GM12878 (cell line): Measurements from ENCODE around the gene EIF3B. TPM values are rescaled to one million over a fixed set of nuclear protein-coding genes. Genes with fewer than 3 reads are reported as not detected.
A peak's percentile ranks its signal among the peaks of the same experiment; 100 is the strongest.

Experiments used
- ATAC-seq: fragments of 200-7000 bp; cut with Tn5 transposase; 3 replicates; pipeline ENCODE4 v1.9.1; 2020; ENCODE audit warnings: mild to moderate bottlenecking, moderate library complexity
- BruUV-seq: library from RNA; stranded (reverse); fragments of 400-500 nt; replicated peaks from 2 replicates; lab custom pipeline; 2021; lab: Mats Ljungman, UMichigan
- CTCF ChIA-PET: fragments of 300-600 bp; sonication (Branson Sonifier 250); formaldehyde crosslinking; extraction: SDS; loops from one replicate; lab custom pipeline; 2021; ENCODE audit warnings: inconsistent platforms; lab: Yijun Ruan, JAX
- POLR2A ChIA-PET: fragments of 350-600 bp; formaldehyde crosslinking; extraction: SDS; loops from one replicate; lab custom pipeline; 2021; ENCODE audit warnings: inconsistent platforms; lab: Charles Lee
- RAD21 ChIA-PET: fragments of 300-600 bp; sonication (Branson Sonifier 250); formaldehyde crosslinking; loops from one replicate; lab custom pipeline; 2023; ENCODE audit warnings: antibody characterized with exemption; ENCODE audit not compliant: unreplicated experiment; lab: Charles Lee
- SMC1A ChIA-PET: fragments of 300-600 bp; sonication (Branson Sonifier 250); formaldehyde crosslinking; loops from one replicate; lab custom pipeline; 2023; ENCODE audit not compliant: unreplicated experiment, uncharacterized antibody; lab: Charles Lee
- DNase-seq: peaks from one replicate; pipeline ENCODE4 v3.0.0-alpha.2; 2011; ENCODE audit warnings: low read depth, low spot score
- FAIRE-seq: peaks from 3 replicates; lab custom pipeline; 2011; peaks lifted over from hg19 to GRCh38; lab: Jason Lieb, UNC
- H2AFZ ChIP-seq: 2 replicates; pipeline ENCODE4 v1.6.0; 2011; ENCODE audit warnings: low read depth, low read length, control low read depth; ENCODE audit not compliant: control insufficient read depth
- H3K27ac ChIP-seq: 2 replicates; pipeline ENCODE4 v1.5.1; 2011; ENCODE audit warnings: control low read depth; ENCODE audit not compliant: control insufficient read depth, insufficient read depth
- H3K27me3 ChIP-seq, 2 experiments: replicated peaks in 1 of 2; 2 replicates each; pipeline versions ENCODE4 v1.6.0 to v1.6.1; 2011; ENCODE audit warnings: low read length in 1 of 2; ENCODE audit not compliant: control insufficient read depth in 2 of 2, insufficient read depth in 2 of 2
- H3K36me3 ChIP-seq, 2 experiments: 2 replicates each; pipeline ENCODE4 v1.5.1; 2011; ENCODE audit warnings: low read length in 1 of 2; ENCODE audit not compliant: control insufficient read depth in 2 of 2, insufficient read depth in 2 of 2
- H3K4me1 ChIP-seq: 2 replicates; pipeline ENCODE4 v1.6.1; 2011; ENCODE audit warnings: mild to moderate bottlenecking, low read length, moderate library complexity, mixed read lengths; ENCODE audit not compliant: control insufficient read depth, insufficient read depth
- H3K4me2 ChIP-seq: 2 replicates; pipeline ENCODE4 v1.6.0; 2011; ENCODE audit warnings: control low read depth; ENCODE audit not compliant: control insufficient read depth, insufficient read depth
- H3K4me3 ChIP-seq: fragments of 200-600 bp; sonication (generic); 2 replicates; pipeline ENCODE4 v1.5.1; 2016
- H3K79me2 ChIP-seq: 2 replicates; pipeline ENCODE4 v1.6.0; 2011; ENCODE audit warnings: low read length; ENCODE audit not compliant: control insufficient read depth, insufficient read depth
- H3K9ac ChIP-seq: 2 replicates; pipeline ENCODE4 v1.8.0; 2011; ENCODE audit warnings: low read length, control low read depth, mixed read lengths; ENCODE audit not compliant: control insufficient read depth, insufficient read depth
- H3K9me3 ChIP-seq: replicated peaks from 3 replicates; pipeline ENCODE4 v1.5.1; 2011; ENCODE audit warnings: mild to moderate bottlenecking, low read length; ENCODE audit not compliant: control insufficient read depth, insufficient read depth
- H4K20me1 ChIP-seq: 2 replicates; pipeline ENCODE4 v1.6.0; 2011; ENCODE audit not compliant: control insufficient read depth, insufficient read depth
- BHLHE40 ChIP-seq, 2 experiments: fragments of 450-650 bp in 1 of 2; IDR thresholded peaks; 2 replicates each; pipeline ENCODE4 v1.6.1; 2011 to 2017; ENCODE audit warnings: low read depth in 2 of 2, borderline replicate concordance in 1 of 2, improper control_type of control experiment in 1 of 2, low read length in 1 of 2, mild to moderate bottlenecking in 1 of 2
- BMI1 ChIP-seq: fragments of 450-650 bp; IDR thresholded peaks from 2 replicates; pipeline ENCODE4 v1.6.1; 2016; ENCODE audit warnings: mild to moderate bottlenecking, moderate library complexity, borderline replicate concordance
- IKZF2 ChIP-seq, 2 experiments: fragments of 450-650 bp; IDR thresholded peaks; 2 replicates each; pipeline ENCODE4 v1.6.1; 2017; ENCODE audit warnings: mild to moderate bottlenecking in 2 of 2, moderate library complexity in 2 of 2
- MTA2 ChIP-seq: fragments of 450-650 bp; IDR thresholded peaks from 2 replicates; pipeline ENCODE4 v1.6.1; 2016; ENCODE audit warnings: low read depth, mild to moderate bottlenecking, moderate library complexity
- NBN ChIP-seq: fragments of 450-650 bp; IDR thresholded peaks from 2 replicates; pipeline ENCODE4 v1.6.1; 2016
- POLR2A ChIP-seq: IDR thresholded peaks from 2 replicates; pipeline ENCODE4 v1.6.1; 2011; ENCODE audit warnings: low read depth, mild to moderate bottlenecking, low read length
- SRF ChIP-seq, 2 experiments: IDR thresholded peaks; 2 replicates each; pipeline ENCODE4 v1.6.1; 2011; ENCODE audit warnings: low read depth in 2 of 2, low read length in 2 of 2, mild to moderate bottlenecking in 1 of 2, moderate library complexity in 1 of 2
- ZNF274 ChIP-seq: IDR thresholded peaks from one replicate; pipeline ENCODE4 v1.8.0; 2011; ENCODE audit not compliant: insufficient read length, insufficient read depth
- ZNF687 ChIP-seq: fragments of 450-650 bp; IDR thresholded peaks from 2 replicates; pipeline ENCODE4 v1.6.1; 2017; ENCODE audit warnings: mild to moderate bottlenecking, moderate library complexity
- ZZZ3 ChIP-seq: IDR thresholded peaks from 2 replicates; pipeline ENCODE4 v1.6.1; 2011; ENCODE audit warnings: low read depth; ENCODE audit not compliant: control insufficient read depth, insufficient read length
- WGBS: methylation state at CpG from one replicate; pipeline ENCODE4 v1.1.6; 2016; ENCODE audit warnings: low lambda C conversion rate; ENCODE audit not compliant: insufficient replicate concordance, insufficient coverage; ENCODE audit errors: missing lambda C conversion rate; 5-methylcytosine and 5-hydroxymethylcytosine counted together
- in situ Hi-C: fragments of 300-500 bp; cut with MboI; formaldehyde crosslinking; loops from 9 replicates; pipeline ENCODE4 v1.14.3; 2018; ENCODE audit warnings: mixed read lengths
- intact Hi-C: fragments of 100-400 bp; cut with micrococcal nuclease; formaldehyde crosslinking; loops from one replicate; pipeline ENCODE4 v1.14.2; 2022; ENCODE audit not compliant: unreplicated experiment
- polyA plus RNA-seq, 11 experiments: library from polyadenylated mRNA; depleted of rRNA in 4 of 11; unstranded in 6 of 11; stranded (reverse) in 5 of 11; fragments of >200 nt; fragmentation: Nextera tagmentation in 4 of 11; fragmentation: Illumina TruSeq in 1 of 11; extraction: Ambion mirVana in 4 of 11; extraction: Trizol in 1 of 11; gene quantifications; 1 replicate in 1 of 11; 2 replicates in 10 of 11; pipeline versions ENCODE4 v1.2.1 to v1.2.3, GENCODE V29; 2011 to 2016; ENCODE audit warnings: inconsistent platforms in 2 of 11, missing spikeins in 2 of 11, low read depth in 1 of 11
- total RNA-seq, 4 experiments: library from RNA; depleted of rRNA in 3 of 4; stranded (reverse); fragments of >200 nt in 3 of 4; fragmentation: Illumina TruSeq in 1 of 4; extraction: Trizol in 1 of 4; gene quantifications; 2 replicates each; pipeline versions ENCODE4 v1.2.1 to v1.2.3, GENCODE V29; 2013 to 2021

EIF3B gene
- total and polyA plus RNA-seq, 10 of the 15 experiments (the other 5 are each of a cell fraction or from before 2014, with no cell fraction given), result 17.6 to 275 (median 153) TPM

- Histone ChIP-seq H3K79me2 (peaks cover 85% of the 10 kb centered on the region), H3K27me3 (no peaks in the 10 kb centered on the region), H3K4me2 (peak overlapping the region; percentile 21), H2AFZ (no peak overlapping the region), H3K9me3 (no peaks in the 10 kb centered on the region; the same call in 2 of the 3 replicates), H3K9ac (no peak overlapping the region), H3K4me1 (peaks cover 22% of the 10 kb centered on the region), H3K4me3 (peak overlapping the region; percentile 54), H3K36me3 (peaks cover 0 to 5% of the 10 kb centered on the region in 2 experiments; a peak in 1 of 4 replicates), H4K20me1 (no peaks in the 10 kb centered on the region)
- 90% methylated on average over 20 of the region's 20 CpGs for WGBS
- POLR2A ChIA-PET, result interaction anchor here (0.9 to 2.3 kb wide), 5 partner anchors 10 to 72 kb away, joined by 3 to 17 read pairs (median 3); no protein-coding TSS in a partner anchor
- no peak for FAIRE-seq
- intact Hi-C loops, result loop anchor here (5.0 kb wide), 1 partner anchor 68 kb away; the partner anchor contains the start of genes MRM2 and NUDT1
- RAD21 ChIA-PET, result interaction anchor here (1.2 to 4.6 kb wide), 5 partner anchors 11 to 95 kb away, joined by 3 to 28 read pairs (median 4); no protein-coding TSS in a partner anchor
- no peak for ATAC-seq
- CTCF ChIA-PET, result interaction anchor here (1.1 to 1.8 kb wide), 4 partner anchors 8 to 95 kb away, joined by 3 to 4 read pairs (median 4); no protein-coding TSS in a partner anchor
- no peak for DNase-seq
- TF ChIP-seq IKZF2 (IDR thresholded peaks at IDR 0.05), result peak in 1 of 2 experiments; percentile 19; a peak in 1 of 4 replicates
- no peak for TF ChIP-seq ZNF274
- TF ChIP-seq, all 136 proteins: peak for 1
- in situ Hi-C loops, result no loop called here
- no TSS peak for BruUV-seq
- H3K27ac ChIP-seq, result peak overlapping the region; percentile 92; the same call in 1 of the 2 replicates
- SMC1A ChIA-PET, result interaction anchor here (1.0 to 2.1 kb wide), 6 partner anchors 10 to 72 kb away, joined by 3 to 22 read pairs (median 4); no protein-coding TSS in a partner anchor
These were observed 44.7 kb upstream of the EIF3B start for GRCh38 chr7:2309889-2310331.

DNA sequence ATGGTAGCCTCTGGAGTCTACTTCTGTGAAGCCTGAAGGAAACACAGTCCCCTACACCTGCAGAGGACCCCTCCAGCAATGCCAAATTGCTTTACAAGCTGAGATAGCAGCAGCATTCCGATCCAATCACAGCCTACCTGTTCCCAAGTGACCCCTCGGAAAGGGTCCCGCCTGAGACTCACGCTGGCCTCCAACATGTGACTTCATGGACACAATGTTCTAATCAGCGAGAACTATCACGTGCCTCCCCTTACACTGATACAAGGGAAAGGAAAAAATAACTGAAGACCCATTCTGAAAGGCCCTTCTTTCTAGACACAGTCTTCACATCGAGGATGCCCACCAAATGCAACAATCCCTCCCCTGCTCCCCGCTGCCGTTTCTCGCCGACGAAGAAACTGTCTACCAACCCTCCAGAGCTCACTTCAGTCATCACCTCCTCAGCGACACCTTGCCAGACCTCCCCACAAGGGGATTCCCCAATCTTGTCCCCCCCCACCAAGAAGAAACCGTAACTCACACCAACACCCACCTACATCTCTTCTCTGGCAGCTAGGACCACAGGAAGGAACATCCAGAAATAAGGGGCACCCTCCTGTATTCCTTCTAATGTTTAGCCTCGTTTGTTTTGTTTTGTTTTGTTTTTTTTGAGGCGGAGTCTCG, 42.2 kb upstream of the EIF3B start:
- intact Hi-C loops, result loop anchor here (5.0 kb wide), 1 partner anchor 70 kb away; the partner anchor contains the start of genes MRM2 and NUDT1
- H3K79me2 ChIP-seq, result peaks cover 62% of the 10 kb centered on the region
- TF ChIP-seq ZZZ3, result no peak
- 0 out of 2 replicates have a peak, but pooled peaks have one; percentile 40 for TF ChIP-seq ZNF687
- peak; percentile 60 for TF ChIP-seq POLR2A
- peak; percentile 46; the same call in 1 of the 2 replicates for TF ChIP-seq BMI1
- TF ChIP-seq MTA2, result peak; percentile 54
- TF ChIP-seq NBN, result peak; percentile 85
- TF ChIP-seq SRF (IDR thresholded peaks at IDR 0.05; ENCODE audit: low read depth in 2 of 2, low read length in 2 of 2), result no peak
- TF ChIP-seq BHLHE40 (IDR thresholded peaks at IDR 0.05; ENCODE audit: borderline replicate concordance in 1 of 2, low read depth in 2 of 2, low read length in 1 of 2), result peak; percentile 28 to 87; a peak in 2 of 4 replicates

More for the DNA sequence above, 42.2 kb upstream of the EIF3B start:
- FAIRE-seq, result no peak
- Histone ChIP-seq H4K20me1 (no peaks in the 10 kb centered on the region), H3K9me3 (no peaks in the 10 kb centered on the region; the same call in 2 of the 3 replicates), H2AFZ (no peak overlapping the region; the same call in 1 of the 2 replicates), H3K36me3 (peaks cover 0 to 5% of the 10 kb centered on the region in 2 experiments; a peak in 1 of 4 replicates), H3K9ac (peak overlapping the region; percentile 75), H3K4me1 (peaks cover 22% of the 10 kb centered on the region), H3K27ac (peak overlapping the region; percentile 92), H3K27me3 (no peaks in the 10 kb centered on the region), H3K4me2 (peak overlapping the region; percentile 93), H3K4me3 (peak overlapping the region; percentile 80)
- BruUV-seq, result TSS peak; percentile 74
- SMC1A ChIA-PET, result interaction anchor here (1.0 to 2.8 kb wide), 9 partner anchors 12 to 93 kb away, joined by 3 to 11 read pairs (median 5); no protein-coding TSS in a partner anchor
- POLR2A ChIA-PET, result interaction anchor here (0.8 to 2.6 kb wide), 5 partner anchors 12 to 75 kb away, joined by 3 to 16 read pairs (median 3); no protein-coding TSS in a partner anchor
- RAD21 ChIA-PET, result interaction anchor here (0.6 to 4.6 kb wide), 8 partner anchors 13 to 93 kb away, joined by 3 to 28 read pairs (median 6); no protein-coding TSS in a partner anchor
- WGBS, result 49% methylated on average over 17 of the region's 17 CpGs
- CTCF ChIA-PET, result interaction anchor here (0.6 to 2.7 kb wide), 5 partner anchors 12 to 93 kb away, joined by 3 to 19 read pairs (median 3); no protein-coding TSS in a partner anchor
- DNase-seq, result no peak
- ATAC-seq, result peak; percentile 55
- in situ Hi-C loops, result no loop called here
